GM12872 (cell line): ENCODE measurements around the gene BTBD9.

ENCODE experiments used
- TF ChIP-seq, protein P1 (sequence below): IDR thresholded peaks from 3 replicates; pipeline ENCODE4 v1.5.1; 2011; ENCODE audit warnings: low read depth, mild to moderate bottlenecking, low read length, moderate library complexity; ENCODE audit not compliant: insufficient read depth

The BTBD9 gene

DNA sequence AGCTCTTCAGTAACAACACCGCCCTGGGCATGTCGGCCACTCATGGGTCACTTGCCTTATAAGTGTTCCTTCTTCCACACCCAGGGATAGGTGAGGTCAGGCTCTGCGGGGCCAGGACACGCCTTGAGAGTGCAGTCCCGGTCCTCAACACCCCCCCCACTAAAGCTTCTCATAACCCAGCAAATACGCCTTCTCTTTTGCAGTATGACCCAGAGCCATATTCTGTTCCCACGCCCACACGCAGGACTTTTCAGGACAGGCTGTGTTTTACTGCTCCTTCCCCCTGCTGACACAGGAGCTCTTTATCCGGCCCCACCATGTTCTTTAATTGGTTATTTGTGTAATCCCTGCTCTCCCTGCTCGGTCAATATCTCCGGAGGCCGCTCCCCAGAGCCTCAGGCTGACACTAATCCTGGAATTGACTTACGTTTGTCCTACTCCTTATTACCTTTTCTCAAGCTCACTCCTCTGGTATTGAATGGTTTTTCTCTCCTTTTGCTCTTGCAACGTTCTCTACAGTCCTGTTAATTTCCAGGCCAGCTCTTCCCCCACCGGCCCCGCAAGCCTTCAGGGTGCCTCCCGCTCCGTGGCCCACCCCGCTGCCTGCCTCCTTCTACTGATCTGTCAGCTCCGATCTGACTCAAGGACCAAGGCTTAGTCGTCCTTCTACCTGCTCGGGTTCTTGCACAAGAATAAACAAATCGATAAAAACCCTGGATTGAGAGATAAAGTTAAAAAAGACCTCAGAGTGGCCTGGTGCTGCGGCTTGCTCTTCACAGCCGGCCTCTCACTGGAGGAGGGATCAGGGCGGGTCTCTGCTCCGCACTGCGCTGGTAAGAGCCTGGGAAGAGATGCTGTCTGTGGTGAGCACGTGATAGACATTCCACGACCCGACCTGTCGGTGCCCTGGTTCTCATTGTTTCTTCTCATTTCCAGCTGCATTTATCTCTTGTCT is 462.7 kb downstream of the BTBD9 start:
- TF ChIP-seq, protein P1, sequence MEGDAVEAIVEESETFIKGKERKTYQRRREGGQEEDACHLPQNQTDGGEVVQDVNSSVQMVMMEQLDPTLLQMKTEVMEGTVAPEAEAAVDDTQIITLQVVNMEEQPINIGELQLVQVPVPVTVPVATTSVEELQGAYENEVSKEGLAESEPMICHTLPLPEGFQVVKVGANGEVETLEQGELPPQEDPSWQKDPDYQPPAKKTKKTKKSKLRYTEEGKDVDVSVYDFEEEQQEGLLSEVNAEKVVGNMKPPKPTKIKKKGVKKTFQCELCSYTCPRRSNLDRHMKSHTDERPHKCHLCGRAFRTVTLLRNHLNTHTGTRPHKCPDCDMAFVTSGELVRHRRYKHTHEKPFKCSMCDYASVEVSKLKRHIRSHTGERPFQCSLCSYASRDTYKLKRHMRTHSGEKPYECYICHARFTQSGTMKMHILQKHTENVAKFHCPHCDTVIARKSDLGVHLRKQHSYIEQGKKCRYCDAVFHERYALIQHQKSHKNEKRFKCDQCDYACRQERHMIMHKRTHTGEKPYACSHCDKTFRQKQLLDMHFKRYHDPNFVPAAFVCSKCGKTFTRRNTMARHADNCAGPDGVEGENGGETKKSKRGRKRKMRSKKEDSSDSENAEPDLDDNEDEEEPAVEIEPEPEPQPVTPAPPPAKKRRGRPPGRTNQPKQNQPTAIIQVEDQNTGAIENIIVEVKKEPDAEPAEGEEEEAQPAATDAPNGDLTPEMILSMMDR: no peak

DNA sequence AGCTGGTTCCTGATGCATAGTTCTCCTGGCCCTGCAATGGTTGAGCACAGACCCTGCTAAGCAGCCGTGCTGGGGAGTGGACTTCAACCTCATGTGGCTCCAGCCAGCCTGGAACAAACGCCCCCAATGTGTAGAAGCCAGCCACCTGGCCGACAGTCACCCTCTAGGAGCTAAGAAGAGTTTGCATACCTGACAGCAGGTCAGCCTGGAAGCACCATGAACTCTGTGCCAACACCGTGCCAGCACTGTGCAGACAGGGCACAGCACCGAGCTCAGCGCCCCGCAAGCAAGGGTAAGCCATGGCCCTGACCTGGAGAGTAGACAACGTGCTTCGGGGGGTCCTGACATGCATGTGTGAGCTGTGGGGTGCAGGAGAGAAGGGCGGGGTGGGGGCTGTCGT is 463.9 kb downstream of the BTBD9 start:
- TF ChIP-seq, protein P1: no peak

DNA sequence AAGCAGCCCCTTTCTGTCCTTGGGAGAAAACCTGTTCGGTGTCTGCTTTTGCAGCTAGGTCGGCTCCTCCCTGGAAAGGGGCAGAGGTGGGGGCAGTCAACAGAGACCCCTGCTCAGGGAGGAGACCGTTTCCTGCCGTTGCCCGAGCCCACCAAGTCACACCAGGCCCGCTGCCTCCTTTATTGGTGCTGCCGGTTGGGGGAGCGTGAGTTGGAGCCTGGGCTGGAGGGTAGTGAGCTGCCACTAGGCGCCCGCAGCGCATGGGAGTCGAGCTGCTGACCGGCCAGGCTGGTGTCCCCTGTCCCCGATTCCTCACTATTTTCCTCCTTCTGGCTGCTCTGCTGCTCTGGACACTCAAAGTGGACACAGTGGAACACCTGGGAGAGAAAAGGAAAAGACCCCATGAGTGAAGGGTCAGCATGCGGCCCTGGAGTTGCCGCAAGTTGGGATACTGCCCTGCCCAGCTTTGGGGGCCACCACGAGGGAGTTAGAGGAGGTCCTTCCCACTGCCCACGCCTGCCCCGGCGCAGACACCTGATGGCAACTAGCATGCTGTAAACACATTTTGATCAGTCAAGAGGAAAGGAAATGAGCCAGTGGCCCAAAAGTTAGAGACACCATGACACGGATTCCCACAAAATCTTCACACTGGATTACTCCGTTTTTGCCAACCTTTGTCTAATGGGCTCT is 464.8 kb downstream of the BTBD9 start:
- TF ChIP-seq, protein P1: no peak

DNA sequence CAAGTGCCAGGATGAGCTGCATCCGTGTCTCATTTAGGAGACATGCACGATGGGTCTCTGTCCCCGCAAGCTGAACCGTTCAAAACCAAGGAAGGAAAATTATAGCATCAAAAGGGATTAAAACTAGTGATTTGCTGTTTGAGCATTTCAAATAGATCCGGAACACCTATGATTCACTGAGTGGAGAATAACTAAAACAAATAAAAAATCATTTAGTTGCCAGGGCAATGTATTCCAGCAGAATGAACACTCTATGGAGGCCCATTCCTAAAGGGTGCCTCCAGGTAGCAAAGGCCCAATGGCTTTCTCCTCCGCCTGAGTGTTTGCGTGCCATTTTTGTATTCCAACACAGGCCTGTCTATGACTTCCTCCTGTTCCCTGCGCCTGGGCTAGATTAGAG is 465.4 kb downstream of the BTBD9 start:
- TF ChIP-seq, protein P1: no peak

DNA sequence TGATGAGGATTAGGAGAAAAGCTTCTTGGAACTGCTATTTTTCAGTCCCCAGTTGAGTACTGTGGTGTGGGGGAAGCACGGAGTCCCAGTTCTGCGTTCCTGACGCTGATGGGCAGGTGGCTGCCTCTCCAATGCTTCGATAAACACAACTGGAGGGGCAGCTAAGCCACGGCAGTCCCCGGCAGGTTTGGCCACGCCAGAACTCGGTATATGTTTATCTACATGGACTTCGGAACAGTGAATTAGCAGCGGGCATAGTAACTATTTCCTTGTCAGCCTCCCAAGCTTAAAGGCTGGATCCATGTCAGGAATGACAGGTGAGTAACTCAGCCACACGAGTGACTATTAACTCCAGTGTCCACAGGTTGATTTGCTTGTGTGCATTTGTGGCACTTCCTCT is 465.8 kb downstream of the BTBD9 start:
- TF ChIP-seq, protein P1: no peak

DNA sequence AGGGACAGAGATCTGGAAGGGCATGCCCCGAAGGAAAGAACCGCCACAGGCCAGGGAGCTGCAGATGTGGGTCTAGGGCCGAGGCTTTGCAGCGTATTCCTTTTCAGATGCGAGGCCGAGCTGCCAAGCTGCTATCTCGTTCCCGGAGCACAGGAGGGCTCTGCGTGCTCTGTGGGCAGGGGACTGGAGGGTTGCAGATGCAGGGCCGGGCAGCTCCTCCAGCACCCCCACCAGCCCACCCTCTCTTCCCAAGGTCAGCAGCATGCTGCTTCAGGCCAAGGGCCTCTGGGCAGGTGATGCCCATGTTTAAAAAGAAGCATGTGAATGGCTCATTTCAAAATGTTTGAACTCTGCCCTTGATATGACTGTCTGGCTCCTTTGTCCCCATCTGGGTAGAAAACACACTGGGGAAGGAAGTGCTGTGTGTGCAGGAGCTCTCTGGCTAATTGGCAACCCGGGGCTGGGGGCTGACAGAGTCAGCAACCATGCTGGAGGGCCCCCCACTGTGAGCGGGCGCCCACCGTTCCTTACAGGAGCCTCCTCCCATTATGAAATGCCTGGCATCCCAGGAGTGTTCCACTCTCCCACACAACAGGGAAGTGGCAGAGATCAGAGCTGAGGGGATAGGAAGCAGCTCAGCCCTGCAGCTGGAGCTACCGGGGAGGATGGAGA is 466.9 kb downstream of the BTBD9 start:
- TF ChIP-seq, protein P1: no peak
